A549 (cell line): ENCODE measurements around the gene ZBED3.

Experiments
- BHLHE40 ChIP-seq: IDR thresholded peaks from 2 replicates; pipeline ENCODE4 v1.6.1; 2012; ENCODE audit warnings: low read depth, low read length, inconsistent platforms
- CHD2 ChIP-seq: fragments of 150-350 bp; IDR thresholded peaks from 2 replicates; pipeline ENCODE4 v1.6.1; 2014; ENCODE audit warnings: low read length; ENCODE audit not compliant: partially characterized antibody
- EP300 ChIP-seq, 2 experiments: fragments of >200 bp; sonication (Bioruptor Twin); formaldehyde crosslinking; IDR thresholded peaks; 2 replicates in 1 of 2; 3 replicates in 1 of 2; pipeline ENCODE4 v1.6.1; 2016 to 2017
- FOXS1 ChIP-seq: fragments of 250-450 bp; sonication (Bioruptor Pico); IDR thresholded peaks from 2 replicates; pipeline ENCODE4 v1.5.0; 2020; ENCODE audit warnings: mild to moderate bottlenecking, moderate library complexity
- KDM1A ChIP-seq: fragments of 200-600 bp; sonication (generic); IDR thresholded peaks from 2 replicates; pipeline ENCODE4 v1.6.1; 2016; ENCODE audit warnings: low read depth, mild to moderate bottlenecking
- MAZ ChIP-seq: fragments of 150-350 bp; IDR thresholded peaks from 2 replicates; pipeline ENCODE4 v1.6.1; 2014; ENCODE audit warnings: antibody characterized with exemption, low read depth, low read length, borderline replicate concordance
- POLR2A ChIP-seq: IDR thresholded peaks from 2 replicates; pipeline ENCODE4 v1.6.1; 2012; ENCODE audit warnings: mild to moderate bottlenecking, low read length
- TF ChIP-seq, protein P1 (sequence below): fragments of >200 bp; sonication (Bioruptor Twin); formaldehyde crosslinking; IDR thresholded peaks from 3 replicates; pipeline ENCODE4 v1.5.1; 2016
- TF ChIP-seq, protein P2 (sequence below): IDR thresholded peaks from 2 replicates; pipeline ENCODE4 v1.6.1; 2012

DNA sequence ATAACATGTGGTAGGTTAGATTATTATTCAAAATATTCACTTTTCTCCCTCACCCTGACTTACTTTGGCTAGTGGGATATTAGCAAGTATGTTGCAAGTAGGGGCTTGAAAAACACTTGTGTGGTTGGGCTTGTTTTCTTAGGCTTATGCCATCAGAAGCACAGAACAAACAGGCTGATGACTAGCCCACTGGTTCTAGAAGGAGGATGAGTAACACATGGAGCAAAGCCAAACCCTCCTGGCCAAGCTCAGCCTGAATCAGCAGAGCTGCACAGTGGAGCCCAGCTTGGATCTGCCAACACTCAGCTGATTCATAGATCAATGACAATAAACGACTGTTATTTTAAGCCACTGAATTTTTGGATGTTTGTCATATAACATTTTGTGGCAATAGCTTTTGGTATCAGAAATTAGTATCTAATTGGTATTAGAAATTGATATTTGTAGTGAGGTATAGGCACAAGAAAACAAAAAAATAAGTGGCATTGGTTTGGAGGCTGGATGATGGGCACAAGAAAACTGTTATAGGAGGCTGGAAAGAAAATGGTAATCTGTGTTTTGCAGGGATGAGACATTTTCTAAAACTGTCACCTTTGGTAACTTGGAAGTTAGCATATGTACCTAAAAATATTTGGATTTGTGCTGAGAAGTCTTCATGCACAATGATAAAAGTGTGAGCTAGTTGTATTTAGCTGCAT, 46.1 kb upstream of the ZBED3 start:
- TF ChIP-seq CHD2 (no peak), POLR2A (no peak), KDM1A (no peak), FOXS1 (CRISPR knock-in tag) (no peak), EP300 (IDR thresholded peaks at IDR 0.05) (no peak), BHLHE40 (no peak), MAZ (no peak)
- TF ChIP-seq, protein P1, sequence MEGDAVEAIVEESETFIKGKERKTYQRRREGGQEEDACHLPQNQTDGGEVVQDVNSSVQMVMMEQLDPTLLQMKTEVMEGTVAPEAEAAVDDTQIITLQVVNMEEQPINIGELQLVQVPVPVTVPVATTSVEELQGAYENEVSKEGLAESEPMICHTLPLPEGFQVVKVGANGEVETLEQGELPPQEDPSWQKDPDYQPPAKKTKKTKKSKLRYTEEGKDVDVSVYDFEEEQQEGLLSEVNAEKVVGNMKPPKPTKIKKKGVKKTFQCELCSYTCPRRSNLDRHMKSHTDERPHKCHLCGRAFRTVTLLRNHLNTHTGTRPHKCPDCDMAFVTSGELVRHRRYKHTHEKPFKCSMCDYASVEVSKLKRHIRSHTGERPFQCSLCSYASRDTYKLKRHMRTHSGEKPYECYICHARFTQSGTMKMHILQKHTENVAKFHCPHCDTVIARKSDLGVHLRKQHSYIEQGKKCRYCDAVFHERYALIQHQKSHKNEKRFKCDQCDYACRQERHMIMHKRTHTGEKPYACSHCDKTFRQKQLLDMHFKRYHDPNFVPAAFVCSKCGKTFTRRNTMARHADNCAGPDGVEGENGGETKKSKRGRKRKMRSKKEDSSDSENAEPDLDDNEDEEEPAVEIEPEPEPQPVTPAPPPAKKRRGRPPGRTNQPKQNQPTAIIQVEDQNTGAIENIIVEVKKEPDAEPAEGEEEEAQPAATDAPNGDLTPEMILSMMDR, result no peak
- TF ChIP-seq, protein P2, sequence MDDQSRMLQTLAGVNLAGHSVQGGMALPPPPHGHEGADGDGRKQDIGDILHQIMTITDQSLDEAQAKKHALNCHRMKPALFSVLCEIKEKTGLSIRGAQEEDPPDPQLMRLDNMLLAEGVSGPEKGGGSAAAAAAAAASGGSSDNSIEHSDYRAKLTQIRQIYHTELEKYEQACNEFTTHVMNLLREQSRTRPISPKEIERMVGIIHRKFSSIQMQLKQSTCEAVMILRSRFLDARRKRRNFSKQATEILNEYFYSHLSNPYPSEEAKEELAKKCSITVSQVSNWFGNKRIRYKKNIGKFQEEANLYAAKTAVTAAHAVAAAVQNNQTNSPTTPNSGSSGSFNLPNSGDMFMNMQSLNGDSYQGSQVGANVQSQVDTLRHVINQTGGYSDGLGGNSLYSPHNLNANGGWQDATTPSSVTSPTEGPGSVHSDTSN, result no peak
